Keratinocyte (primary cell): ENCODE measurements around the gene UCP2. TPM values are rescaled to one million over a fixed set of nuclear protein-coding genes. Genes with fewer than 3 reads are reported as not detected.

Source experiments
- DNase-seq: peaks from one replicate; pipeline ENCODE4 v3.0.0-alpha.2; 2011; ENCODE audit warnings: low read depth, missing footprints, low spot score
- FAIRE-seq: peaks from 2 replicates; lab custom pipeline; 2011; peaks lifted over from hg19 to GRCh38; lab: Jason Lieb, UNC
- H2AFZ ChIP-seq: 2 replicates; pipeline ENCODE4 v1.6.0; 2012; ENCODE audit warnings: low read length, control low read depth, inconsistent platforms; ENCODE audit not compliant: control insufficient read depth
- H3K27ac ChIP-seq: 2 replicates; pipeline ENCODE4 v1.5.1; 2011; ENCODE audit warnings: low read length; ENCODE audit not compliant: control insufficient read depth, insufficient read depth
- H3K27me3 ChIP-seq: 3 replicates; pipeline ENCODE4 v1.6.0; 2011; ENCODE audit warnings: low read length; ENCODE audit not compliant: control insufficient read depth, insufficient read depth; ENCODE audit errors: extremely low read depth
- H3K36me3 ChIP-seq, 2 experiments: 2 replicates in 1 of 2; 3 replicates in 1 of 2; pipeline ENCODE4 v1.5.1; 2011; ENCODE audit warnings: low read length in 2 of 2, mild to moderate bottlenecking in 1 of 2; ENCODE audit not compliant: control insufficient read depth in 2 of 2, insufficient read depth in 2 of 2; ENCODE audit errors: extremely low read depth in 1 of 2
- H3K4me1 ChIP-seq: 3 replicates; pipeline ENCODE4 v1.5.1; 2011; ENCODE audit warnings: low read length; ENCODE audit not compliant: control insufficient read depth, insufficient read depth; ENCODE audit errors: extremely low read depth
- H3K4me2 ChIP-seq: 3 replicates; pipeline ENCODE4 v1.6.0; 2011; ENCODE audit warnings: low read depth, low read length; ENCODE audit not compliant: control insufficient read depth, insufficient read depth; ENCODE audit errors: extremely low read depth
- H3K4me3 ChIP-seq, 3 experiments: fragments of 200-600 bp in 1 of 3; sonication (generic) in 1 of 3; 2 replicates in 2 of 3; 3 replicates in 1 of 3; pipeline ENCODE4 v1.5.1; 2011 to 2016; ENCODE audit warnings: low read length in 3 of 3, mild to moderate bottlenecking in 3 of 3, control low read depth in 2 of 3, inconsistent platforms in 1 of 3, low read depth in 1 of 3, mixed read lengths in 1 of 3, mixed run types in 1 of 3, moderate library complexity in 1 of 3; ENCODE audit not compliant: control insufficient read depth in 2 of 3, insufficient read depth in 2 of 3; ENCODE audit errors: extremely low read depth in 1 of 3
- H3K79me2 ChIP-seq: 2 replicates; pipeline ENCODE4 v1.6.0; 2012; ENCODE audit warnings: low read length; ENCODE audit not compliant: control insufficient read depth, insufficient read depth
- H3K9ac ChIP-seq: 3 replicates; pipeline ENCODE4 v1.6.0; 2011; ENCODE audit warnings: low read length; ENCODE audit not compliant: control insufficient read depth, insufficient read depth; ENCODE audit errors: extremely low read depth
- H3K9me1 ChIP-seq: 3 replicates; pipeline ENCODE4 v1.6.0; 2011; ENCODE audit warnings: low read length; ENCODE audit not compliant: control insufficient read depth, insufficient read depth; ENCODE audit errors: extremely low read depth
- H3K9me3 ChIP-seq: 2 replicates; pipeline ENCODE4 v1.5.1; 2012; ENCODE audit warnings: low read depth, low read length; ENCODE audit not compliant: control insufficient read depth
- H4K20me1 ChIP-seq: 3 replicates; pipeline ENCODE4 v1.6.0; 2011; ENCODE audit warnings: low read length; ENCODE audit not compliant: control insufficient read depth, insufficient read depth; ENCODE audit errors: extremely low read depth
- EZH2 ChIP-seq: IDR thresholded peaks from one replicate; pipeline ENCODE4 v1.6.1; 2012; ENCODE audit warnings: inconsistent platforms, mild to moderate bottlenecking, low read length, moderate library complexity
- dilution Hi-C: fragments of 300-500 bp; cut with MboI; formaldehyde crosslinking; loops from one replicate; pipeline ENCODE4 v1.7.0; 2020; ENCODE audit warnings: low sequenced_read_pairs; ENCODE audit not compliant: extremely low pct_ligation_motif_present
- polyA plus RNA-seq, 5 experiments: library from polyadenylated mRNA; depleted of rRNA in 3 of 5; stranded (reverse) in 3 of 5; stranded (forward) in 1 of 5; unstranded in 1 of 5; fragments of >200 nt; gene quantifications; 1 replicate in 1 of 5; 2 replicates in 3 of 5; 3 replicates in 1 of 5; pipeline versions ENCODE4 v1.2.1 to v1.2.3, GENCODE V29; 2011 to 2012; ENCODE audit warnings: missing spikeins in 2 of 5, low read depth in 1 of 5, low replicate concordance in 1 of 5
- TF ChIP-seq, protein P1 (sequence below), 3 experiments: IDR thresholded peaks in 1 of 3; conservative IDR thresholded peaks in 1 of 3; optimal IDR thresholded peaks in 1 of 3; 2 replicates in 2 of 3; 3 replicates in 1 of 3; pipeline versions ENCODE3 to v1.5.1; 2011; ENCODE audit warnings: low read length in 3 of 3, mild to moderate bottlenecking in 3 of 3, moderate library complexity in 2 of 3, control low read depth in 1 of 3, inconsistent platforms in 1 of 3; ENCODE audit not compliant: insufficient read depth in 2 of 3; ENCODE audit errors: extremely low read depth in 1 of 3

Gene UCP2
- polyA plus RNA-seq, 1 donor (not counting 4 experiments of a cell fraction or from before 2014, with no cell fraction given), result 1.1 TPM

DNA sequence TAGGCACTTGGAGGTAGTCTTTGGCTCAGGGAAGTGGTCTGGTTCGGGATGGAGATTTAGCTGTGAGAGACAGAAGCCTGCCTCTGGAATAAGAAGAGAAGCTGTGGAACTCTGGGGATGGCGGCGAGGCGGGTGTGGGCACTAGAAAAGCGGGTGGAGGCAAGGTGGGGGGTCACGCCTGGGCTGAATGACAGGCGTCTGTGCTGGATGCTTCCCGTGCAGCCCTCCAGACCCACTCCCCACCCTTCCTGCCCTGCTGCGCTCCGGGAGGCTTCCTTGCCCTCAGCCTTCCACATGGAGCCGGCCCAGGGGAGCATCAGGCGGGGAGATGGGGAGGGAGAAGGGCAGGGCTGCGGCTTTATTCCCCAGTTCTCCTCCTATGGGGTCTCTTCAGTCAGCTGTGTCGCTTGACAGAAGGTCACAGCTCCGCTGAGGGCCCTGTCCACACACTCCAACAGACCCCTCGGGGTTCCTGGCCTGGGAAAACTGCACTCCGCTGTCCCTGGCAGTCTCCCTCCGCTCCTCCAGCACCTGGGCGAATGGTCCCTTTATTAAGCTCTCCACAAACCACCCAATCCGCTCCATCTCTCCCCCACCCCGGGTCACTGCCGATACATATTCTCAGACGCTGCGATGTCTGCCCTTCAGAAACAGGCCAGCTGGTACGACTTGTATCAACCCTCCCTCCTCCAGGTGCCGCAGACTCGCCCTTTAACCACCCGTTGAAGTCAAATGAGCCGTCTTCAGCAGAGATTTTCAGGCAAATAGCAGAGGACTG lies 25.6 kb downstream of the UCP2 start:
- H3K9me1 ChIP-seq, result no peaks in the 10 kb centered on the region
- FAIRE-seq (no peak), DNase-seq (no peak)
- no peaks in the 10 kb centered on the region for H4K20me1 ChIP-seq
- no peak for TF ChIP-seq EZH2
- TF ChIP-seq, protein P1, sequence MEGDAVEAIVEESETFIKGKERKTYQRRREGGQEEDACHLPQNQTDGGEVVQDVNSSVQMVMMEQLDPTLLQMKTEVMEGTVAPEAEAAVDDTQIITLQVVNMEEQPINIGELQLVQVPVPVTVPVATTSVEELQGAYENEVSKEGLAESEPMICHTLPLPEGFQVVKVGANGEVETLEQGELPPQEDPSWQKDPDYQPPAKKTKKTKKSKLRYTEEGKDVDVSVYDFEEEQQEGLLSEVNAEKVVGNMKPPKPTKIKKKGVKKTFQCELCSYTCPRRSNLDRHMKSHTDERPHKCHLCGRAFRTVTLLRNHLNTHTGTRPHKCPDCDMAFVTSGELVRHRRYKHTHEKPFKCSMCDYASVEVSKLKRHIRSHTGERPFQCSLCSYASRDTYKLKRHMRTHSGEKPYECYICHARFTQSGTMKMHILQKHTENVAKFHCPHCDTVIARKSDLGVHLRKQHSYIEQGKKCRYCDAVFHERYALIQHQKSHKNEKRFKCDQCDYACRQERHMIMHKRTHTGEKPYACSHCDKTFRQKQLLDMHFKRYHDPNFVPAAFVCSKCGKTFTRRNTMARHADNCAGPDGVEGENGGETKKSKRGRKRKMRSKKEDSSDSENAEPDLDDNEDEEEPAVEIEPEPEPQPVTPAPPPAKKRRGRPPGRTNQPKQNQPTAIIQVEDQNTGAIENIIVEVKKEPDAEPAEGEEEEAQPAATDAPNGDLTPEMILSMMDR (optimal IDR thresholded peaks at IDR 0.05 in 1 of 3, IDR thresholded peaks at IDR 0.05 in 1 of 3, conservative IDR thresholded peaks at IDR 0.05 in 1 of 3; ENCODE audit: extremely low read depth in 1 of 3, insufficient read depth in 2 of 3, low read length in 3 of 3), result no peak
- no peak overlapping the region for H3K4me2 ChIP-seq
- no peak overlapping the region for H3K9ac ChIP-seq
- no peak overlapping the region for H2AFZ ChIP-seq
- no peaks in the 10 kb centered on the region for H3K36me3 ChIP-seq
- dilution Hi-C loops, result no loop called here
- no peak overlapping the region for H3K27ac ChIP-seq
- H3K4me3 ChIP-seq, result no peak overlapping the region
- peaks cover 4% of the 10 kb centered on the region for H3K4me1 ChIP-seq
- no peaks in the 10 kb centered on the region for H3K79me2 ChIP-seq
- H3K27me3 ChIP-seq, result peaks cover 9% of the 10 kb centered on the region
- no peaks in the 10 kb centered on the region for H3K9me3 ChIP-seq

DNA sequence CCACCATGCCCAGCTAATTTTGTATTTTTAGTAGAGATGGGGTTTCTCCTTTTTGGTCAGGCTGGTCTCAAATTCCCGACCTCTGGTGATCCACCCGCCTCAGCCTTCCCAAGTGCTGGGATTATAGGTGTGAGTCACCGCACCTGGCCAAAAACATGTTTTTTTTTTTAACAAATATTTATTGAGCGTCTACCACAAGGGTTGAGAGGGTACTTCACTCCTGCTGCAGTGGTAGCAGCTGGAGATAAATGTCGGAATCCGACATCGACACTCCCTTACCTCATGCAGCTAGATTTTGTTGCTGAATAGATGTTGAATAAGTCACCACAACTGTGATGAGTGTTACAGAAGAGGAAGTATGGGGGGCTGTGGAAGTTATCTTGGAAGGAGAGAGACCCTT lies 30.8 kb downstream of the UCP2 start:
- Histone ChIP-seq H4K20me1 (no peaks in the 10 kb centered on the region), H3K36me3 (no peaks in the 10 kb centered on the region), H3K4me1 (peaks cover 4% of the 10 kb centered on the region), H3K79me2 (no peaks in the 10 kb centered on the region), H3K9me1 (no peaks in the 10 kb centered on the region), H2AFZ (no peak overlapping the region), H3K27me3 (peaks cover 2% of the 10 kb centered on the region), H3K4me3 (no peak overlapping the region), H3K27ac (no peak overlapping the region), H3K4me2 (no peak overlapping the region), H3K9ac (no peak overlapping the region), H3K9me3 (no peaks in the 10 kb centered on the region)
- FAIRE-seq (no peak), DNase-seq (no peak)
- dilution Hi-C loops, result no loop called here
- no peak for TF ChIP-seq EZH2
- TF ChIP-seq, protein P1 (optimal IDR thresholded peaks at IDR 0.05 in 1 of 3, IDR thresholded peaks at IDR 0.05 in 1 of 3, conservative IDR thresholded peaks at IDR 0.05 in 1 of 3; ENCODE audit: extremely low read depth in 1 of 3, insufficient read depth in 2 of 3, low read length in 3 of 3), result no peak
